HepG2 (cell line): ENCODE data around the gene DEPDC1B. TPM values are rescaled to one million over a fixed set of nuclear protein-coding genes. Genes with fewer than 3 reads are reported as not detected.
A peak's percentile ranks its signal among the peaks of the same experiment; 100 is the strongest.

Experiments
- ARHGAP35 ChIP-seq: sonication (generic); formaldehyde crosslinking; IDR thresholded peaks from 2 replicates; pipeline ENCODE4 v1.9.0; 2022; ENCODE audit warnings: mild to moderate bottlenecking, inconsistent platforms, moderate library complexity, missing genetic modification reagents, borderline replicate concordance
- ATRX ChIP-seq: sonication (generic); formaldehyde crosslinking; IDR thresholded peaks from 2 replicates; pipeline ENCODE4 v1.4.0; 2020; ENCODE audit warnings: missing genetic modification reagents, borderline replicate concordance
- CCDC6 ChIP-seq: sonication (generic); formaldehyde crosslinking; IDR thresholded peaks from 2 replicates; pipeline ENCODE4 v1.8.1; 2022; ENCODE audit warnings: mild to moderate bottlenecking, missing genetic modification reagents, moderate library complexity
- CSRNP1 ChIP-seq: sonication (generic); formaldehyde crosslinking; IDR thresholded peaks from 2 replicates; pipeline ENCODE4 v1.8.1; 2023; ENCODE audit warnings: mild to moderate bottlenecking, missing genetic modification reagents
- FOXK2 ChIP-seq: fragments of 450-650 bp; IDR thresholded peaks from 2 replicates; pipeline ENCODE4 v1.6.1; 2016
- HNRNPH1 ChIP-seq: fragments of 200-400 bp; formaldehyde crosslinking; optimal IDR thresholded peaks from 2 replicates; pipeline ENCODE3; 2017; ENCODE audit warnings: mild to moderate bottlenecking, low read depth, low read length
- KDM3A ChIP-seq: IDR thresholded peaks from 2 replicates; pipeline ENCODE4 v1.6.1; 2018; ENCODE audit warnings: low read depth, missing compliant biosample characterization
- KLF12 ChIP-seq: sonication (generic); formaldehyde crosslinking; IDR thresholded peaks from 2 replicates; pipeline ENCODE4 v1.4.0; 2020; ENCODE audit warnings: missing genetic modification reagents, borderline replicate concordance
- PITX1 ChIP-seq: sonication (generic); formaldehyde crosslinking; IDR thresholded peaks from 2 replicates; pipeline ENCODE4 v1.5.1; 2020; ENCODE audit warnings: mild to moderate bottlenecking, missing genetic modification reagents
- POGZ ChIP-seq: sonication (generic); formaldehyde crosslinking; IDR thresholded peaks from 2 replicates; pipeline ENCODE4 v1.4.0; 2020; ENCODE audit warnings: mild to moderate bottlenecking, missing genetic modification reagents
- SKIL ChIP-seq: sonication (generic); formaldehyde crosslinking; IDR thresholded peaks from 2 replicates; pipeline ENCODE4 v1.8.0; 2022; ENCODE audit warnings: missing genetic modification reagents, mild to moderate bottlenecking, moderate library complexity, borderline replicate concordance
- SMAD3 ChIP-seq: sonication (generic); formaldehyde crosslinking; IDR thresholded peaks from 2 replicates; pipeline ENCODE4 v1.4.0; 2020; ENCODE audit warnings: missing genetic modification reagents
- SNAPC5 ChIP-seq: sonication (generic); formaldehyde crosslinking; IDR thresholded peaks from 2 replicates; pipeline ENCODE4 v1.8.1; 2023; ENCODE audit warnings: mild to moderate bottlenecking, missing genetic modification reagents, borderline replicate concordance
- SSRP1 ChIP-seq: IDR thresholded peaks from 2 replicates; pipeline ENCODE4 v1.6.1; 2016; ENCODE audit warnings: control low read depth
- ZFP91 ChIP-seq: sonication (generic); formaldehyde crosslinking; IDR thresholded peaks from 2 replicates; pipeline ENCODE4 v1.9.0; 2022; ENCODE audit warnings: missing genetic modification reagents, mild to moderate bottlenecking, borderline replicate concordance
- ZKSCAN8 ChIP-seq: IDR thresholded peaks from 2 replicates; pipeline ENCODE4 v1.6.1; 2016; ENCODE audit warnings: borderline replicate concordance, missing genetic modification reagents, missing compliant biosample characterization
- ZNF513 ChIP-seq: sonication (generic); formaldehyde crosslinking; conservative IDR thresholded peaks from 2 replicates; pipeline ENCODE4 v1.5.0; 2020; ENCODE audit warnings: missing genetic modification reagents
- ZNF564 ChIP-seq: sonication (generic); formaldehyde crosslinking; IDR thresholded peaks from 2 replicates; pipeline ENCODE4 v1.8.1; 2023; ENCODE audit warnings: mild to moderate bottlenecking, missing genetic modification reagents
- ZNF615 ChIP-seq: sonication (generic); formaldehyde crosslinking; IDR thresholded peaks from 2 replicates; pipeline ENCODE4 v1.5.0; 2020; ENCODE audit warnings: mild to moderate bottlenecking, missing genetic modification reagents, borderline replicate concordance
- ZNF616 ChIP-seq: sonication (generic); formaldehyde crosslinking; IDR thresholded peaks from 2 replicates; pipeline ENCODE4 v1.5.0; 2020; ENCODE audit warnings: low read depth, mild to moderate bottlenecking, missing genetic modification reagents
- ZNF737 ChIP-seq: sonication (generic); formaldehyde crosslinking; IDR thresholded peaks from 2 replicates; pipeline ENCODE4 v1.5.0; 2020; ENCODE audit warnings: missing genetic modification reagents, mild to moderate bottlenecking, borderline replicate concordance
- ZSCAN29 ChIP-seq: sonication (generic); formaldehyde crosslinking; conservative IDR thresholded peaks from 2 replicates; pipeline ENCODE4 v1.4.0; 2020; ENCODE audit warnings: mild to moderate bottlenecking, missing genetic modification reagents
- polyA plus RNA-seq, 8 experiments: library from polyadenylated mRNA; depleted of rRNA in 3 of 8; stranded (reverse) in 7 of 8; unstranded in 1 of 8; fragments of >200 nt; fragmentation: Illumina TruSeq in 4 of 8; extraction: Trizol in 4 of 8; gene quantifications; 2 replicates each; pipeline versions ENCODE4 v1.2.1 to v1.2.3, GENCODE V29; 2011 to 2016; ENCODE audit warnings: low read depth in 4 of 8, missing spikeins in 1 of 8, mixed read lengths in 1 of 8; ENCODE audit not compliant: insufficient read depth in 1 of 8
- total RNA-seq, 5 experiments: library from RNA; depleted of rRNA; stranded (reverse); fragments of >200 nt; fragmentation: Illumina TruSeq; extraction: Trizol; gene quantifications; 2 replicates each; pipeline ENCODE4 v1.2.3, GENCODE V29; 2016; ENCODE audit warnings: low read depth in 1 of 5

Gene DEPDC1B
- total and polyA plus RNA-seq, 2 of the 13 experiments (the other 11 are each of a cell fraction or from before 2014, with no cell fraction given), result 29.5 to 51.3 TPM

GRCh38 chr5:60671899-60672692, 27.9 kb downstream of the DEPDC1B start (continued):
- TF ChIP-seq CSRNP1, result no peak
- TF ChIP-seq PITX1 (CRISPR knock-in tag), result peak; percentile 86
- TF ChIP-seq KLF12 (CRISPR knock-in tag), result no peak
- TF ChIP-seq SKIL (CRISPR knock-in tag), result peak; percentile 87
- peak; percentile 73; the same call in 1 of the 2 replicates for TF ChIP-seq CCDC6 (CRISPR knock-in tag)
- no peak for TF ChIP-seq ZNF615
- TF ChIP-seq ZNF616, result no peak
- TF ChIP-seq KDM3A (CRISPR knock-in tag), result peak; percentile 37; the same call in 1 of the 2 replicates
- peak; percentile 89; the same call in 1 of the 2 replicates for TF ChIP-seq SMAD3 (CRISPR knock-in tag)
- peak; percentile 53; the same call in 1 of the 2 replicates for TF ChIP-seq FOXK2
- no peak for TF ChIP-seq ZNF564 (CRISPR knock-in tag)
- no peak for TF ChIP-seq ATRX
- TF ChIP-seq ZFP91, result no peak
- TF ChIP-seq ZSCAN29 (CRISPR knock-in tag), result 0 out of 2 replicates have a peak, but pooled peaks have one; percentile 11
- peak; percentile 81; the same call in 1 of the 2 replicates for TF ChIP-seq ZKSCAN8 (CRISPR knock-in tag)
- no peak for TF ChIP-seq ZNF513 (CRISPR knock-in tag)
- TF ChIP-seq HNRNPH1, result no peak
- TF ChIP-seq ARHGAP35, result no peak
- no peak for TF ChIP-seq ZNF737
- no peak for TF ChIP-seq SSRP1 (CRISPR knock-in tag)
- peak; percentile 45 for TF ChIP-seq POGZ (CRISPR knock-in tag)
- no peak for TF ChIP-seq SNAPC5 (CRISPR knock-in tag)
